ENCODE results near the gene FGD1.

DNA sequence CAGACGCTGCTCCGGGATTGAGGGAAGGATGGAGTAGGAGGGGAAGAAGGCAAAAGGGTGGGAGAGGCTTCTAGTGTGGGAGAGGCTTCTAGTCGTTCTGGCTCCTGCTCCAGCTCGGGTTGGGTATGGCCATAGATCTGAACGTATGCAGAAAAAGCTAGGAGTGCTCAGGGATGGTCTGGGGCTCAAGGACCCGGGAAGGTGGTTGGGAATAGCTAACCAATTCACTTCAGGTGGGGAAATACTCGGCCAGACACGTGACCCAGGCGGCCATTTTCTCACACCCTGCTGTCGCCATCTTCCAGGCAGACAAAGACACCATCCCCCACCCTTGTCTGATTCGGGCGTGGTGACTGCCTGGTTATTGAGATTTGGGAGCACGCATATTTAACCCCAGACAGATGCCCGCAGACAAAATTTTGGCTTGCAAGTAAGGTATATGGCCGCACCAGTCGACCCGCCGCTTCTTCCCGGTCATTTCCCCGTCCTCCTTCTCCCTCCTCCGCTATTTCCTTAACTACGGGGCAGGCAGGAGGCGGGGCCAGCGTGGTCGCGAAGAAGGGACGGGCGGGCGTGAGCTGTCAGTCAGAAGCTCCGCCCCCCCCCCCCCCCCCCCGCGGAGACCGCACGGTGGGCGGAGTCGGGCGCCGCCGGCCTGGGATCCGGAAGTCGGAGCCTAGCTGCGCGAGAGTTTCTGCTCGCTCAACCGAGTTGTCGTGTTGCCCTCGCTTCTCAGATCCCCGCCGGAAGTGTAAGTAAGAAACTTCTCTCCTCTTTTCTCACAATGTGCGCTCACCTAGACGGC, 33.7 kb upstream of the FGD1 start, which contains the start of gene GNL3L:
- TF ChIP-seq, protein P1, sequence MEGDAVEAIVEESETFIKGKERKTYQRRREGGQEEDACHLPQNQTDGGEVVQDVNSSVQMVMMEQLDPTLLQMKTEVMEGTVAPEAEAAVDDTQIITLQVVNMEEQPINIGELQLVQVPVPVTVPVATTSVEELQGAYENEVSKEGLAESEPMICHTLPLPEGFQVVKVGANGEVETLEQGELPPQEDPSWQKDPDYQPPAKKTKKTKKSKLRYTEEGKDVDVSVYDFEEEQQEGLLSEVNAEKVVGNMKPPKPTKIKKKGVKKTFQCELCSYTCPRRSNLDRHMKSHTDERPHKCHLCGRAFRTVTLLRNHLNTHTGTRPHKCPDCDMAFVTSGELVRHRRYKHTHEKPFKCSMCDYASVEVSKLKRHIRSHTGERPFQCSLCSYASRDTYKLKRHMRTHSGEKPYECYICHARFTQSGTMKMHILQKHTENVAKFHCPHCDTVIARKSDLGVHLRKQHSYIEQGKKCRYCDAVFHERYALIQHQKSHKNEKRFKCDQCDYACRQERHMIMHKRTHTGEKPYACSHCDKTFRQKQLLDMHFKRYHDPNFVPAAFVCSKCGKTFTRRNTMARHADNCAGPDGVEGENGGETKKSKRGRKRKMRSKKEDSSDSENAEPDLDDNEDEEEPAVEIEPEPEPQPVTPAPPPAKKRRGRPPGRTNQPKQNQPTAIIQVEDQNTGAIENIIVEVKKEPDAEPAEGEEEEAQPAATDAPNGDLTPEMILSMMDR (IDR thresholded peaks at IDR 0.05): no peak
- peak; percentile 45 for TF ChIP-seq POLR2A (IDR thresholded peaks at IDR 0.05)
